Neural cell (in vitro differentiated cells): ENCODE results near the gene USP38.

ENCODE experiments used
- EZH2 ChIP-seq: fragments of 200-600, 300-800 bp; shearing (Covaris generic), sonication (generic); IDR thresholded peaks from 2 replicates; pipeline ENCODE4 v1.6.1; 2014; ENCODE audit warnings: antibody characterized with exemption, low read length, borderline replicate concordance, mild to moderate bottlenecking; ENCODE audit not compliant: insufficient read depth, poor library complexity, severe bottlenecking
- POLR2AphosphoS5 ChIP-seq: IDR thresholded peaks from 2 replicates; pipeline ENCODE4 v1.6.1; 2012
- TAF1 ChIP-seq: IDR thresholded peaks from 2 replicates; pipeline ENCODE4 v1.6.1; 2012; ENCODE audit warnings: low read depth
- TF ChIP-seq, protein P1 (sequence below): fragments of 450-650 bp; IDR thresholded peaks from 2 replicates; pipeline ENCODE4 v1.5.1; 2014; ENCODE audit warnings: antibody characterized with exemption, mild to moderate bottlenecking, moderate library complexity; ENCODE audit not compliant: poor library complexity, severe bottlenecking
- TF ChIP-seq, protein P2 (sequence below): IDR thresholded peaks from 2 replicates; pipeline ENCODE4 v1.6.1; 2012; ENCODE audit warnings: borderline replicate concordance

DNA sequence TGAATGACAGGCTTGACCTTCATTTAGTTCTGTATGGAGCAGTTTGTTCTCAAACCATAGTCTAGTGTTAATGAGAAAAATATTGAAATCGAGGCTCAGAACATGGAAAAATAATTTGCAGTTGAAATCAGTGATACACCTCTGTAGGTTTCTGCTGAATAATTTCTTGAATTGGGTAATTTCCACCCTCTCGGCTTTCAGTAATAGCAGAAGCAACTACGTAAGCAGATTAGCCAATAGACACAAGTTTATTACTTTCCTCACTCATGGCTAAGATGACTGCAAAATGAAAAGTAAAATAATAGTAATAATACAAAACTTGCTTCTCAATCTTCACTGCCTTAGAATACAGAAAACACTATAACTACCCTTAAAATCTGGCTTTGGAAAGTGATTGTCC, 46.0 kb downstream of the USP38 start:
- TF ChIP-seq, protein P1, sequence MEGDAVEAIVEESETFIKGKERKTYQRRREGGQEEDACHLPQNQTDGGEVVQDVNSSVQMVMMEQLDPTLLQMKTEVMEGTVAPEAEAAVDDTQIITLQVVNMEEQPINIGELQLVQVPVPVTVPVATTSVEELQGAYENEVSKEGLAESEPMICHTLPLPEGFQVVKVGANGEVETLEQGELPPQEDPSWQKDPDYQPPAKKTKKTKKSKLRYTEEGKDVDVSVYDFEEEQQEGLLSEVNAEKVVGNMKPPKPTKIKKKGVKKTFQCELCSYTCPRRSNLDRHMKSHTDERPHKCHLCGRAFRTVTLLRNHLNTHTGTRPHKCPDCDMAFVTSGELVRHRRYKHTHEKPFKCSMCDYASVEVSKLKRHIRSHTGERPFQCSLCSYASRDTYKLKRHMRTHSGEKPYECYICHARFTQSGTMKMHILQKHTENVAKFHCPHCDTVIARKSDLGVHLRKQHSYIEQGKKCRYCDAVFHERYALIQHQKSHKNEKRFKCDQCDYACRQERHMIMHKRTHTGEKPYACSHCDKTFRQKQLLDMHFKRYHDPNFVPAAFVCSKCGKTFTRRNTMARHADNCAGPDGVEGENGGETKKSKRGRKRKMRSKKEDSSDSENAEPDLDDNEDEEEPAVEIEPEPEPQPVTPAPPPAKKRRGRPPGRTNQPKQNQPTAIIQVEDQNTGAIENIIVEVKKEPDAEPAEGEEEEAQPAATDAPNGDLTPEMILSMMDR = no peak
- TF ChIP-seq, protein P2, sequence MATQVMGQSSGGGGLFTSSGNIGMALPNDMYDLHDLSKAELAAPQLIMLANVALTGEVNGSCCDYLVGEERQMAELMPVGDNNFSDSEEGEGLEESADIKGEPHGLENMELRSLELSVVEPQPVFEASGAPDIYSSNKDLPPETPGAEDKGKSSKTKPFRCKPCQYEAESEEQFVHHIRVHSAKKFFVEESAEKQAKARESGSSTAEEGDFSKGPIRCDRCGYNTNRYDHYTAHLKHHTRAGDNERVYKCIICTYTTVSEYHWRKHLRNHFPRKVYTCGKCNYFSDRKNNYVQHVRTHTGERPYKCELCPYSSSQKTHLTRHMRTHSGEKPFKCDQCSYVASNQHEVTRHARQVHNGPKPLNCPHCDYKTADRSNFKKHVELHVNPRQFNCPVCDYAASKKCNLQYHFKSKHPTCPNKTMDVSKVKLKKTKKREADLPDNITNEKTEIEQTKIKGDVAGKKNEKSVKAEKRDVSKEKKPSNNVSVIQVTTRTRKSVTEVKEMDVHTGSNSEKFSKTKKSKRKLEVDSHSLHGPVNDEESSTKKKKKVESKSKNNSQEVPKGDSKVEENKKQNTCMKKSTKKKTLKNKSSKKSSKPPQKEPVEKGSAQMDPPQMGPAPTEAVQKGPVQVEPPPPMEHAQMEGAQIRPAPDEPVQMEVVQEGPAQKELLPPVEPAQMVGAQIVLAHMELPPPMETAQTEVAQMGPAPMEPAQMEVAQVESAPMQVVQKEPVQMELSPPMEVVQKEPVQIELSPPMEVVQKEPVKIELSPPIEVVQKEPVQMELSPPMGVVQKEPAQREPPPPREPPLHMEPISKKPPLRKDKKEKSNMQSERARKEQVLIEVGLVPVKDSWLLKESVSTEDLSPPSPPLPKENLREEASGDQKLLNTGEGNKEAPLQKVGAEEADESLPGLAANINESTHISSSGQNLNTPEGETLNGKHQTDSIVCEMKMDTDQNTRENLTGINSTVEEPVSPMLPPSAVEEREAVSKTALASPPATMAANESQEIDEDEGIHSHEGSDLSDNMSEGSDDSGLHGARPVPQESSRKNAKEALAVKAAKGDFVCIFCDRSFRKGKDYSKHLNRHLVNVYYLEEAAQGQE = no peak
- no peak for TF ChIP-seq POLR2AphosphoS5
- TF ChIP-seq TAF1 = no peak
- no peak for TF ChIP-seq EZH2
